Measurements from ENCODE around the gene RNF40.

Gene RNF40

GRCh38 chr16:30767767-30768465, 5.8 kb downstream of the RNF40 start:
- no peak for DNase-seq (ENCODE audit: low read depth)
- TF ChIP-seq CTCF (conservative IDR thresholded peaks at IDR 0.05; ENCODE audit: low read depth, low read length): no peak
- no peak overlapping the region for H3K4me3 ChIP-seq (ENCODE audit: low read depth, low read length)

GRCh38 chr16:30768583-30769181, 6.6 kb downstream of the RNF40 start:
- no peak for DNase-seq (ENCODE audit: low read depth)
- H3K4me3 ChIP-seq (ENCODE audit: low read depth, low read length): no peak overlapping the region
- TF ChIP-seq CTCF (conservative IDR thresholded peaks at IDR 0.05; ENCODE audit: low read depth, low read length): no peak

- DNase-seq (ENCODE audit: low read depth): no peak
- no peak overlapping the region for H3K4me3 ChIP-seq (ENCODE audit: low read depth, low read length)
- TF ChIP-seq CTCF (conservative IDR thresholded peaks at IDR 0.05; ENCODE audit: low read depth, low read length): no peak
Observed at GRCh38 chr16:30769379-30770089, 7.4 kb downstream of the RNF40 start.

GRCh38 chr16:30771726-30772125, 9.6 kb downstream of the RNF40 start:
- DNase-seq (ENCODE audit: low read depth): peak; percentile 13
- H3K4me3 ChIP-seq (ENCODE audit: low read depth, low read length): no peak overlapping the region
- TF ChIP-seq CTCF (conservative IDR thresholded peaks at IDR 0.05; ENCODE audit: low read depth, low read length): no peak

- no peak for TF ChIP-seq CTCF (conservative IDR thresholded peaks at IDR 0.05; ENCODE audit: low read depth, low read length)
- no peak overlapping the region for H3K4me3 ChIP-seq (ENCODE audit: low read depth, low read length)
- DNase-seq (ENCODE audit: low read depth): no peak
Observed at GRCh38 chr16:30773826-30774225, 11.7 kb downstream of the RNF40 start.

GRCh38 chr16:30774367-30775130, 12.4 kb downstream of the RNF40 start:
- H3K4me3 ChIP-seq (ENCODE audit: low read depth, low read length): peak overlapping the region; percentile 83
- no peak for TF ChIP-seq CTCF (conservative IDR thresholded peaks at IDR 0.05; ENCODE audit: low read depth, low read length)
- no peak for DNase-seq (ENCODE audit: low read depth)
